Measurements from ENCODE around the gene UROC1. TPM values are rescaled to one million over a fixed set of nuclear protein-coding genes. Genes with fewer than 3 reads are reported as not detected.

Gene UROC1
- total and polyA plus RNA-seq, 2 experiments from 2014 or later: not detected

GRCh38 chr3:126464997-126465396, 52.6 kb downstream of the UROC1 start:
- DNase-seq (ENCODE audit: low spot score): no peak
- H4K20me1 ChIP-seq (replicated peaks; ENCODE audit: insufficient read depth): peaks cover 29% of the 10 kb centered on the region
- H3K36me3 ChIP-seq (ENCODE audit: insufficient read depth): peaks cover 48% of the 10 kb centered on the region

More at GRCh38 chr3:126464997-126465396, 52.6 kb downstream of the UROC1 start:
- peaks cover 9% of the 10 kb centered on the region for H3K27me3 Mint-ChIP-seq (ENCODE audit: insufficient read depth, low read depth, poor library complexity)
- Histone ChIP-seq H3K4me1 (ENCODE audit: insufficient read depth) (no peaks in the 10 kb centered on the region), H2AFZ (no peak overlapping the region), H3K4me2 (no peak overlapping the region), H3F3A (replicated peaks; ENCODE audit: low read depth) (no peaks in the 10 kb centered on the region), H3K27ac (ENCODE audit: low read depth) (no peak overlapping the region), H3K4me3 (no peak overlapping the region), H3K27me3 (ENCODE audit: insufficient read depth) (no peaks in the 10 kb centered on the region), H3K79me2 (replicated peaks; ENCODE audit: insufficient read depth) (peaks cover 40% of the 10 kb centered on the region), H3K9me2 (ENCODE audit: insufficient read depth) (no peaks in the 10 kb centered on the region)
- H3K4me1 Mint-ChIP-seq: no peaks in the 10 kb centered on the region
- TF ChIP-seq CTCF (conservative IDR thresholded peaks at IDR 0.05; ENCODE audit: low read depth in 2 of 2): no peak
- no peak for TF ChIP-seq STAT1 (IDR thresholded peaks at IDR 0.05; ENCODE audit: unreplicated experiment)
- TF ChIP-seq, protein P1, sequence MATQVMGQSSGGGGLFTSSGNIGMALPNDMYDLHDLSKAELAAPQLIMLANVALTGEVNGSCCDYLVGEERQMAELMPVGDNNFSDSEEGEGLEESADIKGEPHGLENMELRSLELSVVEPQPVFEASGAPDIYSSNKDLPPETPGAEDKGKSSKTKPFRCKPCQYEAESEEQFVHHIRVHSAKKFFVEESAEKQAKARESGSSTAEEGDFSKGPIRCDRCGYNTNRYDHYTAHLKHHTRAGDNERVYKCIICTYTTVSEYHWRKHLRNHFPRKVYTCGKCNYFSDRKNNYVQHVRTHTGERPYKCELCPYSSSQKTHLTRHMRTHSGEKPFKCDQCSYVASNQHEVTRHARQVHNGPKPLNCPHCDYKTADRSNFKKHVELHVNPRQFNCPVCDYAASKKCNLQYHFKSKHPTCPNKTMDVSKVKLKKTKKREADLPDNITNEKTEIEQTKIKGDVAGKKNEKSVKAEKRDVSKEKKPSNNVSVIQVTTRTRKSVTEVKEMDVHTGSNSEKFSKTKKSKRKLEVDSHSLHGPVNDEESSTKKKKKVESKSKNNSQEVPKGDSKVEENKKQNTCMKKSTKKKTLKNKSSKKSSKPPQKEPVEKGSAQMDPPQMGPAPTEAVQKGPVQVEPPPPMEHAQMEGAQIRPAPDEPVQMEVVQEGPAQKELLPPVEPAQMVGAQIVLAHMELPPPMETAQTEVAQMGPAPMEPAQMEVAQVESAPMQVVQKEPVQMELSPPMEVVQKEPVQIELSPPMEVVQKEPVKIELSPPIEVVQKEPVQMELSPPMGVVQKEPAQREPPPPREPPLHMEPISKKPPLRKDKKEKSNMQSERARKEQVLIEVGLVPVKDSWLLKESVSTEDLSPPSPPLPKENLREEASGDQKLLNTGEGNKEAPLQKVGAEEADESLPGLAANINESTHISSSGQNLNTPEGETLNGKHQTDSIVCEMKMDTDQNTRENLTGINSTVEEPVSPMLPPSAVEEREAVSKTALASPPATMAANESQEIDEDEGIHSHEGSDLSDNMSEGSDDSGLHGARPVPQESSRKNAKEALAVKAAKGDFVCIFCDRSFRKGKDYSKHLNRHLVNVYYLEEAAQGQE (IDR thresholded peaks at IDR 0.05; ENCODE audit: unreplicated experiment): no peak
- no peak for TF ChIP-seq POLR2AphosphoS5 (IDR thresholded peaks at IDR 0.05; ENCODE audit: low read depth)
- no peak for TF ChIP-seq ZNF331 (CRISPR knock-in tag; IDR thresholded peaks at IDR 0.05; ENCODE audit: low read depth)
- TF ChIP-seq, protein P2, sequence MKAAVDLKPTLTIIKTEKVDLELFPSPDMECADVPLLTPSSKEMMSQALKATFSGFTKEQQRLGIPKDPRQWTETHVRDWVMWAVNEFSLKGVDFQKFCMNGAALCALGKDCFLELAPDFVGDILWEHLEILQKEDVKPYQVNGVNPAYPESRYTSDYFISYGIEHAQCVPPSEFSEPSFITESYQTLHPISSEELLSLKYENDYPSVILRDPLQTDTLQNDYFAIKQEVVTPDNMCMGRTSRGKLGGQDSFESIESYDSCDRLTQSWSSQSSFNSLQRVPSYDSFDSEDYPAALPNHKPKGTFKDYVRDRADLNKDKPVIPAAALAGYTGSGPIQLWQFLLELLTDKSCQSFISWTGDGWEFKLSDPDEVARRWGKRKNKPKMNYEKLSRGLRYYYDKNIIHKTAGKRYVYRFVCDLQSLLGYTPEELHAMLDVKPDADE (IDR thresholded peaks at IDR 0.05): no peak
- no peak for TF ChIP-seq CREB1 (CRISPR knock-in tag; IDR thresholded peaks at IDR 0.05; ENCODE audit: low read depth)
- TF ChIP-seq, protein P3, sequence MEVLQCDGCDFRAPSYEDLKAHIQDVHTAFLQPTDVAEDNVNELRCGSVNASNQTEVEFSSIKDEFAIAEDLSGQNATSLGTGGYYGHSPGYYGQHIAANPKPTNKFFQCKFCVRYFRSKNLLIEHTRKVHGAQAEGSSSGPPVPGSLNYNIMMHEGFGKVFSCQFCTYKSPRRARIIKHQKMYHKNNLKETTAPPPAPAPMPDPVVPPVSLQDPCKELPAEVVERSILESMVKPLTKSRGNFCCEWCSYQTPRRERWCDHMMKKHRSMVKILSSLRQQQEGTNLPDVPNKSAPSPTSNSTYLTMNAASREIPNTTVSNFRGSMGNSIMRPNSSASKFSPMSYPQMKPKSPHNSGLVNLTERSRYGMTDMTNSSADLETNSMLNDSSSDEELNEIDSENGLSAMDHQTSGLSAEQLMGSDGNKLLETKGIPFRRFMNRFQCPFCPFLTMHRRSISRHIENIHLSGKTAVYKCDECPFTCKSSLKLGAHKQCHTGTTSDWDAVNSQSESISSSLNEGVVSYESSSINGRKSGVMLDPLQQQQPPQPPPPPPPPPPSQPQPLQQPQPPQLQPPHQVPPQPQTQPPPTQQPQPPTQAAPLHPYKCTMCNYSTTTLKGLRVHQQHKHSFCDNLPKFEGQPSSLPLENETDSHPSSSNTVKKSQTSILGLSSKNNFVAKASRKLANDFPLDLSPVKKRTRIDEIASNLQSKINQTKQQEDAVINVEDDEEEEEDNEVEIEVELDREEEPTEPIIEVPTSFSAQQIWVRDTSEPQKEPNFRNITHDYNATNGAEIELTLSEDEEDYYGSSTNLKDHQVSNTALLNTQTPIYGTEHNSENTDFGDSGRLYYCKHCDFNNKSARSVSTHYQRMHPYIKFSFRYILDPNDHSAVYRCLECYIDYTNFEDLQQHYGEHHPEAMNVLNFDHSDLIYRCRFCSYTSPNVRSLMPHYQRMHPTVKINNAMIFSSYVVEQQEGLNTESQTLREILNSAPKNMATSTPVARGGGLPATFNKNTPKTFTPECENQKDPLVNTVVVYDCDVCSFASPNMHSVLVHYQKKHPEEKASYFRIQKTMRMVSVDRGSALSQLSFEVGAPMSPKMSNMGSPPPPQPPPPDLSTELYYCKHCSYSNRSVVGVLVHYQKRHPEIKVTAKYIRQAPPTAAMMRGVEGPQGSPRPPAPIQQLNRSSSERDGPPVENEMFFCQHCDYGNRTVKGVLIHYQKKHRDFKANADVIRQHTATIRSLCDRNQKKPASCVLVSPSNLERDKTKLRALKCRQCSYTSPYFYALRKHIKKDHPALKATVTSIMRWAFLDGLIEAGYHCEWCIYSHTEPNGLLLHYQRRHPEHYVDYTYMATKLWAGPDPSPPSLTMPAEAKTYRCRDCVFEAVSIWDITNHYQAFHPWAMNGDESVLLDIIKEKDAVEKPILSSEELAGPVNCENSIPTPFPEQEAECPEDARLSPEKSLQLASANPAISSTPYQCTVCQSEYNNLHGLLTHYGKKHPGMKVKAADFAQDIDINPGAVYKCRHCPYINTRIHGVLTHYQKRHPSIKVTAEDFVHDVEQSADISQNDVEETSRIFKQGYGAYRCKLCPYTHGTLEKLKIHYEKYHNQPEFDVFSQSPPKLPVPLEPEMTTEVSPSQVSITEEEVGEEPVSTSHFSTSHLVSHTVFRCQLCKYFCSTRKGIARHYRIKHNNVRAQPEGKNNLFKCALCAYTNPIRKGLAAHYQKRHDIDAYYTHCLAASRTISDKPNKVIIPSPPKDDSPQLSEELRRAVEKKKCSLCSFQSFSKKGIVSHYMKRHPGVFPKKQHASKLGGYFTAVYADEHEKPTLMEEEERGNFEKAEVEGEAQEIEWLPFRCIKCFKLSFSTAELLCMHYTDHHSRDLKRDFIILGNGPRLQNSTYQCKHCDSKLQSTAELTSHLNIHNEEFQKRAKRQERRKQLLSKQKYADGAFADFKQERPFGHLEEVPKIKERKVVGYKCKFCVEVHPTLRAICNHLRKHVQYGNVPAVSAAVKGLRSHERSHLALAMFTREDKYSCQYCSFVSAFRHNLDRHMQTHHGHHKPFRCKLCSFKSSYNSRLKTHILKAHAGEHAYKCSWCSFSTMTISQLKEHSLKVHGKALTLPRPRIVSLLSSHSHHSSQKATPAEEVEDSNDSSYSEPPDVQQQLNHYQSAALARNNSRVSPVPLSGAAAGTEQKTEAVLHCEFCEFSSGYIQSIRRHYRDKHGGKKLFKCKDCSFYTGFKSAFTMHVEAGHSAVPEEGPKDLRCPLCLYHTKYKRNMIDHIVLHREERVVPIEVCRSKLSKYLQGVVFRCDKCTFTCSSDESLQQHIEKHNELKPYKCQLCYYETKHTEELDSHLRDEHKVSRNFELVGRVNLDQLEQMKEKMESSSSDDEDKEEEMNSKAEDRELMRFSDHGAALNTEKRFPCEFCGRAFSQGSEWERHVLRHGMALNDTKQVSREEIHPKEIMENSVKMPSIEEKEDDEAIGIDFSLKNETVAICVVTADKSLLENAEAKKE (CRISPR knock-in tag; IDR thresholded peaks at IDR 0.05): no peak
- TF ChIP-seq JUNB (IDR thresholded peaks at IDR 0.05; ENCODE audit: unreplicated experiment): no peak
- no peak for TF ChIP-seq EZH2 (IDR thresholded peaks at IDR 0.05; ENCODE audit: low read depth, unreplicated experiment)
- no peak for TF ChIP-seq EZH2phosphoT487 (IDR thresholded peaks at IDR 0.05; ENCODE audit: unreplicated experiment)
- no peak for TF ChIP-seq ZNF114 (CRISPR knock-in tag; IDR thresholded peaks at IDR 0.05)
- no peak for TF ChIP-seq NANOG (IDR thresholded peaks at IDR 0.05; ENCODE audit: borderline replicate concordance)
- peaks cover 81% of the 10 kb centered on the region for H3K36me3 Mint-ChIP-seq (ENCODE audit: low read depth)
- ATAC-seq: no peak
- no peaks in the 10 kb centered on the region for H3K9me3 Mint-ChIP-seq
- no peak overlapping the region for H3K27ac Mint-ChIP-seq
- no peak overlapping the region for H3K4me3 Mint-ChIP-seq
